HL-60 (cell line): ENCODE data around the gene WRNIP1.

ENCODE experiments used
- CTCF ChIP-seq: IDR thresholded peaks from one replicate; pipeline ENCODE4 v1.5.1; 2011; ENCODE audit warnings: low read length, control low read depth, inconsistent platforms; ENCODE audit not compliant: insufficient read depth
- GABPA ChIP-seq: IDR thresholded peaks from 2 replicates; pipeline ENCODE4 v1.6.1; 2012; ENCODE audit warnings: low read depth
- POLR2AphosphoS5 ChIP-seq: IDR thresholded peaks from 2 replicates; pipeline ENCODE4 v1.6.1; 2012; ENCODE audit warnings: low read depth
- TF ChIP-seq, protein P1 (sequence below): IDR thresholded peaks from 2 replicates; pipeline ENCODE4 v1.6.1; 2012; ENCODE audit warnings: low read depth; ENCODE audit not compliant: insufficient replicate concordance

GRCh38 chr6:2781685-2782355 is 16.6 kb downstream of the WRNIP1 start:
- TF ChIP-seq CTCF (no peak), GABPA (no peak), POLR2AphosphoS5 (no peak)
- TF ChIP-seq, protein P1, sequence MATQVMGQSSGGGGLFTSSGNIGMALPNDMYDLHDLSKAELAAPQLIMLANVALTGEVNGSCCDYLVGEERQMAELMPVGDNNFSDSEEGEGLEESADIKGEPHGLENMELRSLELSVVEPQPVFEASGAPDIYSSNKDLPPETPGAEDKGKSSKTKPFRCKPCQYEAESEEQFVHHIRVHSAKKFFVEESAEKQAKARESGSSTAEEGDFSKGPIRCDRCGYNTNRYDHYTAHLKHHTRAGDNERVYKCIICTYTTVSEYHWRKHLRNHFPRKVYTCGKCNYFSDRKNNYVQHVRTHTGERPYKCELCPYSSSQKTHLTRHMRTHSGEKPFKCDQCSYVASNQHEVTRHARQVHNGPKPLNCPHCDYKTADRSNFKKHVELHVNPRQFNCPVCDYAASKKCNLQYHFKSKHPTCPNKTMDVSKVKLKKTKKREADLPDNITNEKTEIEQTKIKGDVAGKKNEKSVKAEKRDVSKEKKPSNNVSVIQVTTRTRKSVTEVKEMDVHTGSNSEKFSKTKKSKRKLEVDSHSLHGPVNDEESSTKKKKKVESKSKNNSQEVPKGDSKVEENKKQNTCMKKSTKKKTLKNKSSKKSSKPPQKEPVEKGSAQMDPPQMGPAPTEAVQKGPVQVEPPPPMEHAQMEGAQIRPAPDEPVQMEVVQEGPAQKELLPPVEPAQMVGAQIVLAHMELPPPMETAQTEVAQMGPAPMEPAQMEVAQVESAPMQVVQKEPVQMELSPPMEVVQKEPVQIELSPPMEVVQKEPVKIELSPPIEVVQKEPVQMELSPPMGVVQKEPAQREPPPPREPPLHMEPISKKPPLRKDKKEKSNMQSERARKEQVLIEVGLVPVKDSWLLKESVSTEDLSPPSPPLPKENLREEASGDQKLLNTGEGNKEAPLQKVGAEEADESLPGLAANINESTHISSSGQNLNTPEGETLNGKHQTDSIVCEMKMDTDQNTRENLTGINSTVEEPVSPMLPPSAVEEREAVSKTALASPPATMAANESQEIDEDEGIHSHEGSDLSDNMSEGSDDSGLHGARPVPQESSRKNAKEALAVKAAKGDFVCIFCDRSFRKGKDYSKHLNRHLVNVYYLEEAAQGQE: no peak
